Prostate gland (tissue), 2 donors: ENCODE results near the gene MYBPC3.

Experiments used
- POLR2A ChIP-seq: fragments of 450-650 bp; IDR thresholded peaks from one replicate; pipeline ENCODE4 v1.6.1; 2016; ENCODE audit warnings: antibody characterized with exemption, mild to moderate bottlenecking
- TF ChIP-seq, protein P1 (sequence below), 4 experiments: fragments of 200-600 bp in 2 of 4; fragments of 450-650 bp in 2 of 4; sonication (generic) in 2 of 4; IDR thresholded peaks; 1 replicate in 3 of 4; 2 replicates in 1 of 4; pipeline ENCODE4 v1.5.1; 2016 to 2019; ENCODE audit warnings: antibody characterized with exemption in 4 of 4, mild to moderate bottlenecking in 2 of 4, moderate library complexity in 2 of 4

GRCh38 chr11:47389577-47390421, 37.3 kb upstream of the MYBPC3 start:
- TF ChIP-seq, protein P1, sequence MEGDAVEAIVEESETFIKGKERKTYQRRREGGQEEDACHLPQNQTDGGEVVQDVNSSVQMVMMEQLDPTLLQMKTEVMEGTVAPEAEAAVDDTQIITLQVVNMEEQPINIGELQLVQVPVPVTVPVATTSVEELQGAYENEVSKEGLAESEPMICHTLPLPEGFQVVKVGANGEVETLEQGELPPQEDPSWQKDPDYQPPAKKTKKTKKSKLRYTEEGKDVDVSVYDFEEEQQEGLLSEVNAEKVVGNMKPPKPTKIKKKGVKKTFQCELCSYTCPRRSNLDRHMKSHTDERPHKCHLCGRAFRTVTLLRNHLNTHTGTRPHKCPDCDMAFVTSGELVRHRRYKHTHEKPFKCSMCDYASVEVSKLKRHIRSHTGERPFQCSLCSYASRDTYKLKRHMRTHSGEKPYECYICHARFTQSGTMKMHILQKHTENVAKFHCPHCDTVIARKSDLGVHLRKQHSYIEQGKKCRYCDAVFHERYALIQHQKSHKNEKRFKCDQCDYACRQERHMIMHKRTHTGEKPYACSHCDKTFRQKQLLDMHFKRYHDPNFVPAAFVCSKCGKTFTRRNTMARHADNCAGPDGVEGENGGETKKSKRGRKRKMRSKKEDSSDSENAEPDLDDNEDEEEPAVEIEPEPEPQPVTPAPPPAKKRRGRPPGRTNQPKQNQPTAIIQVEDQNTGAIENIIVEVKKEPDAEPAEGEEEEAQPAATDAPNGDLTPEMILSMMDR (IDR thresholded peaks at IDR 0.05): no peak
- TF ChIP-seq POLR2A: no peak
